Kidney (tissue), 14 donors: ENCODE results near the gene KASH5. TPM values are rescaled to one million over a fixed set of nuclear protein-coding genes. Genes with fewer than 3 reads are reported as not detected.

ENCODE experiments used
- DNase-seq, 5 donors: peaks; one replicate each; pipeline ENCODE4 v3.0.0-alpha.2; 2013 to 2020
- FAIRE-seq: peaks from 2 replicates; lab custom pipeline; 2012; peaks lifted over from hg19 to GRCh38; lab: Jason Lieb, UNC
- H3K27ac ChIP-seq, 2 donors: one replicate each; pipeline ENCODE4 v1.7.0; 2013; ENCODE audit warnings: low read depth in 2 of 2, low read length in 2 of 2, inconsistent platforms in 1 of 2
- H3K27me3 ChIP-seq: one replicate; pipeline ENCODE4 v1.7.1; 2013; ENCODE audit warnings: low read length, inconsistent platforms; ENCODE audit not compliant: control insufficient read depth, insufficient read depth
- H3K36me3 ChIP-seq, 3 donors: one replicate each; pipeline versions ENCODE4 v1.7.0 to v1.7.1; 2013; ENCODE audit warnings: low read length in 3 of 3, control low read depth in 1 of 3, inconsistent platforms in 1 of 3; ENCODE audit not compliant: insufficient read depth in 3 of 3, control insufficient read depth in 2 of 3
- H3K4me1 ChIP-seq, 3 donors: one replicate each; pipeline versions ENCODE4 v1.7.0 to v1.7.1; 2013; ENCODE audit warnings: low read length in 3 of 3, inconsistent platforms in 1 of 3, low read depth in 1 of 3; ENCODE audit not compliant: control insufficient read depth in 2 of 3, insufficient read depth in 2 of 3
- H3K4me3 ChIP-seq, 3 donors: one replicate each; pipeline versions ENCODE4 v1.7.0 to v1.8.1; 2013; ENCODE audit warnings: low read length in 3 of 3, control low read depth in 1 of 3, inconsistent platforms in 1 of 3
- H3K9ac ChIP-seq, 3 donors: one replicate each; pipeline versions ENCODE4 v1.7.0 to v1.7.1; 2013; ENCODE audit warnings: low read length in 3 of 3, control low read depth in 1 of 3, inconsistent platforms in 1 of 3
- H3K9me3 ChIP-seq, 3 donors: one replicate each; pipeline versions ENCODE4 v1.7.0 to v1.7.1; 2013; ENCODE audit warnings: low read length in 3 of 3, control low read depth in 1 of 3, inconsistent platforms in 1 of 3; ENCODE audit not compliant: control insufficient read depth in 2 of 3, insufficient read depth in 1 of 3
- intact Hi-C: fragments of 100-400 bp; cut with DNase I; formaldehyde crosslinking; loops from one replicate; pipeline ENCODE4 v1.11.1; 2022
- polyA plus RNA-seq: library from polyadenylated mRNA; stranded (reverse); fragments of 350-450 nt; fragmentation: Illumina TruSeq; extraction: RNeasy Lipid Tissue Mini Kit (QIAGEN cat#74804); gene quantifications from one replicate; pipeline ENCODE4 v1.2.3, GENCODE V29; 2014; ENCODE audit warnings: low read depth, low replicate concordance; ENCODE audit not compliant: insufficient read depth
- total RNA-seq: library from RNA; stranded (reverse); fragmentation: NEBNext Ultra II Directional; extraction: Animal tissue kit (Norgen Biotek cat#: 25700); gene quantifications from one replicate; pipeline ENCODE4 v1.2.1, GENCODE V29; 2021
- TF ChIP-seq, protein P1 (sequence below): IDR thresholded peaks from 3 replicates; pipeline ENCODE4 v1.5.1; 2012; ENCODE audit warnings: mild to moderate bottlenecking, moderate library complexity, borderline replicate concordance; ENCODE audit not compliant: insufficient read depth; ENCODE audit errors: extremely low read depth
- donor health status: control.
- donor health status: control.
- donor health status: control.
- donor health status: control.
- donor health status: control.
- donor health status: DM: yes; HTN: yes; CAD: no.
- donor health status: Normal renal cell carcinoma (clear cell type).

Gene KASH5
- total and polyA plus RNA-seq, 2 donors from 2014 or later: not detected

DNA sequence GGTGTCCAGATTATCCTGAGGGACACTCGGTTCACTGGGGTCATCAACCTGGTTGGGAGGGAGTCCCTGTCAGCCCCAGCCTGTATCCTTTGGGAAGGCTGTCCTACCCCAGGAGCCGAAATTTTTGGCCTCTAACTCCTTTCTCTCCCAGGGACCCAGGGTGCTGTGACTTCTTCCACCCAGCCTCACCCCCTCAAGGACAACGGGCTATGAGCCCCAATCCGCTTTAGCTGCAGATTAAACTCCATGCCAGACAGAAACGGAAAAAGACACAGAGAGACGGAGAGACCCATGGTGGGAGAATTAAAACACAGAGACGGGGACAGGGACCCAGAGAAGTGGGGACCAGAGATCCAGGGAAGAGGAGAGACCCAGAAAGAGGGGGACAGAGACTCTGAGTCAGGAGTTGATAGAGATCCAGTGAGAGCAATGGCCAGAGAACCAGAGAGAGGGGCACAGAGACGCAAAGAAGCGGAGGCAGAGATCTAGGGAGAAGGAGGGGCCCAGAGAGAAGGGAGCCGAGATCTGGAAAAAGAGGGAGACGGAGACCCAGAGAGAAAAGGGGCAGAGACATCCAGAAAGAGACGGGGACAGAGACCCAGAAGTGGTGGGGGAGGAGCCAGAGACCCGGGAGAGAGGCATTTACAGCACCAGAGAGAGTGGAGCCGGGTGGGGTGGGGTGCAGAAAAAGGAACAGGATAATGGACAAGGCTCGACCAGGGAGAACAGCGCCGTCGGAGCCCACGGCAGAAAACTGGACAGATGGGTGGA, 52.6 kb downstream of the KASH5 start:
- H3K27ac ChIP-seq: no peak overlapping the region
- DNase-seq: no peak
- TF ChIP-seq, protein P1, sequence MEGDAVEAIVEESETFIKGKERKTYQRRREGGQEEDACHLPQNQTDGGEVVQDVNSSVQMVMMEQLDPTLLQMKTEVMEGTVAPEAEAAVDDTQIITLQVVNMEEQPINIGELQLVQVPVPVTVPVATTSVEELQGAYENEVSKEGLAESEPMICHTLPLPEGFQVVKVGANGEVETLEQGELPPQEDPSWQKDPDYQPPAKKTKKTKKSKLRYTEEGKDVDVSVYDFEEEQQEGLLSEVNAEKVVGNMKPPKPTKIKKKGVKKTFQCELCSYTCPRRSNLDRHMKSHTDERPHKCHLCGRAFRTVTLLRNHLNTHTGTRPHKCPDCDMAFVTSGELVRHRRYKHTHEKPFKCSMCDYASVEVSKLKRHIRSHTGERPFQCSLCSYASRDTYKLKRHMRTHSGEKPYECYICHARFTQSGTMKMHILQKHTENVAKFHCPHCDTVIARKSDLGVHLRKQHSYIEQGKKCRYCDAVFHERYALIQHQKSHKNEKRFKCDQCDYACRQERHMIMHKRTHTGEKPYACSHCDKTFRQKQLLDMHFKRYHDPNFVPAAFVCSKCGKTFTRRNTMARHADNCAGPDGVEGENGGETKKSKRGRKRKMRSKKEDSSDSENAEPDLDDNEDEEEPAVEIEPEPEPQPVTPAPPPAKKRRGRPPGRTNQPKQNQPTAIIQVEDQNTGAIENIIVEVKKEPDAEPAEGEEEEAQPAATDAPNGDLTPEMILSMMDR: no peak
- H3K9ac ChIP-seq: no peak overlapping the region
- no peak overlapping the region for H3K4me3 ChIP-seq
- H3K9me3 ChIP-seq: no peaks in the 10 kb centered on the region
- no peak for FAIRE-seq
- peaks cover 50% of the 10 kb centered on the region for H3K27me3 ChIP-seq
- peaks cover 0 to 2% (median 0%) of the 10 kb centered on the region in 3 donors for H3K4me1 ChIP-seq
- intact Hi-C loops: loop anchor here (10.0 kb wide), 1 partner anchor 46 kb away; no protein-coding TSS in a partner anchor
- no peaks in the 10 kb centered on the region for H3K36me3 ChIP-seq

DNA sequence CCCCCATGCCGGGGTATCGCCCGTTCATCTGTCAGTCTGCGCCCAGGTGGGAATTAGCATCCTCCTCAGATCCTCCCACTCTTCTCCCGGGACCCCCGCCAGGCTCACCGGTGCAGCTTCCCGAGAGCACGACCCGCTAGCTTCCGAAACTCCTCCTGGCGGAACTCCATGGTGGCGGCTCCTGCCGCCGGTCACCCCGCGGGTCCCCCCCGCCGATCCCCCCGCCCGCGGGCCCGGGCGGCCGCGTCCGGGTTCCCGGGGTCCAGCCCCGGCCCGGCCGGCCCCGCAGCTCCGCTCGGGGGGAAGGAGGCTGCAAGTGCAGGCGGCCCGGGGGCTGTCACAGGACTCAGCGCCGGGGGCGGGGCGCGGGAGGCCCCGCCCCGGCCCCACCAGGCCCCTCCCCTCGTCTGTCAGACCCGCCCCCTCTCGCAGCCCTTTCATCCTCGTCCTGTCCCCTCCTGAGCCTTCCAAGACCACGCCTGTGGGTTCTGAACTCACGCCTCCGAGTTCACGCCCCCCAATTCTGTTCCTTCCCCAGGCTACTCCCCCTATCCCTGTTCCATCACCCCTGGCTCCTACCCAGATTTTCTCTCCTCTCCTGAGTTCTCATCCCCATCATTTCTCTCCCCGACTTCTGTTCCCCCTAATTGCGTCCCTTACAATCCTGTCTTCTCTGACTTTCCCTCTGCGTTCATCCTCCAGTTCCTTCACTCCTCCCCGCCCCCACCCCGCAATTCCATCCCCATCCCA, 53.3 kb downstream of the KASH5 start, which contains the start of gene SLC17A7:
Gene SLC17A7 (minus strand): TSS at position 318 of the 750 bp plus-strand sequence. CDS start 148 bp downstream, at position 170.
- FAIRE-seq (no peak), DNase-seq (peak in 2 of 5 donors; percentile 42 to 84)
- Histone ChIP-seq H3K27me3 (peaks cover 45% of the 10 kb centered on the region), H3K36me3 (no peaks in the 10 kb centered on the region), H3K9ac (no peak within 1 kb of the TSS), H3K9me3 (no peaks in the 10 kb centered on the region), H3K4me3 (no peak within 1 kb of the TSS), H3K4me1 (peaks cover 0 to 2% (median 0%) of the 10 kb centered on the region in 3 donors), H3K27ac (no peak within 1 kb of the TSS)
- intact Hi-C loops: loop anchor here (10.0 kb wide), 1 partner anchor 47 kb away; no protein-coding TSS in a partner anchor
- TF ChIP-seq, protein P1: no peak

DNA sequence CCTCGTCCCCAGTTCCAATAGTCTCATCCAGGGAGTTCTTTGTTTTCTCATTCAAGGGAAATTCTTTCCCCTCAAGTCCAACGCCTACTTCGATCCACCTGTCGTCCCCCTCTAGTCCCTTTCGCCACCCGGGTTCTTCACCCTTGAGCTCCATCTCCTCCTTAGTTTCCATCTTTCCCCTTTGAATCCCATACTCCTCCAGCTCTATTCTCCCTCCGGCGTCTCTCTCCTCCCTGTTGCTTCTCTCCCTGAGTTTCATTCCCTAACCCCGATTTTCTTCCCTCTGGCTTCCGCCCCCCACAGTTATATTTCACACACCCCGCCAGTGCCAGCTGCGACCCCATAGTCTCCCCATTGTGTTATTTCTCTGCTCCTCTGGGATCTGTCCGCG, 53.9 kb downstream of the KASH5 start:
- H3K4me1 ChIP-seq: peaks cover 0 to 2% (median 0%) of the 10 kb centered on the region in 3 donors
- H3K9ac ChIP-seq: no peak overlapping the region
- no peak overlapping the region for H3K27ac ChIP-seq
- intact Hi-C loops: loop anchor here (10.0 kb wide), 1 partner anchor 47 kb away; no protein-coding TSS in a partner anchor
- no peak overlapping the region for H3K4me3 ChIP-seq
- TF ChIP-seq, protein P1: no peak
- peaks cover 0 to 4% (median 0%) of the 10 kb centered on the region in 3 donors for H3K36me3 ChIP-seq
- DNase-seq (no peak), FAIRE-seq (no peak)
- H3K27me3 ChIP-seq: peaks cover 40% of the 10 kb centered on the region
- no peaks in the 10 kb centered on the region for H3K9me3 ChIP-seq
